Esophagus squamous epithelium (tissue), 4 donors: ENCODE data around the gene MRPS16.

Source experiments
- CTCF ChIP-seq, 6 experiments: fragments of 450-650 bp in 4 of 6; fragments of 200-600 bp in 2 of 6; sonication (generic) in 2 of 6; IDR thresholded peaks; one replicate each; pipeline ENCODE4 v1.5.1; 2016 to 2019; ENCODE audit warnings: antibody characterized with exemption in 6 of 6, mild to moderate bottlenecking in 4 of 6, moderate library complexity in 4 of 6
- POLR2A ChIP-seq, 4 donors: fragments of 450-650 bp; IDR thresholded peaks; one replicate each; pipeline ENCODE4 v1.6.1; 2017; ENCODE audit warnings: antibody characterized with exemption in 4 of 4, mild to moderate bottlenecking in 4 of 4, moderate library complexity in 3 of 4

- TF ChIP-seq CTCF (IDR thresholded peaks at IDR 0.05), result no peak
- no peak for TF ChIP-seq POLR2A (IDR thresholded peaks at IDR 0.05)
These were observed 41.2 kb downstream of the MRPS16 start for GRCh38 chr10:73211106-73211811.
